Type B pancreatic cell (in vitro differentiated cells): Measurements from ENCODE around the gene OR51L1. TPM values are rescaled to one million over a fixed set of nuclear protein-coding genes. Genes with fewer than 3 reads are reported as not detected.

Experiments used
- DNase-seq: peaks from one replicate; pipeline ENCODE4 v3.0.0; 2021; ENCODE audit warnings: mixed read lengths; ENCODE audit not compliant: unreplicated experiment; ENCODE audit errors: extremely low spot score
- H3K27ac Mint-ChIP-seq: 2 replicates; pipeline ENCODE4 v1.8.0; 2021; ENCODE audit warnings: mild to moderate bottlenecking, mixed read lengths
- H3K27me3 Mint-ChIP-seq: 2 replicates; pipeline ENCODE4 v1.8.0; 2021; ENCODE audit warnings: mixed read lengths
- H3K36me3 Mint-ChIP-seq: 2 replicates; pipeline ENCODE4 v1.8.0; 2021; ENCODE audit warnings: mixed read lengths
- H3K4me1 Mint-ChIP-seq: one replicate; pipeline ENCODE4 v1.8.0; 2021; ENCODE audit warnings: mixed read lengths; ENCODE audit not compliant: unreplicated experiment
- H3K4me3 Mint-ChIP-seq: 2 replicates; pipeline ENCODE4 v1.8.0; 2021; ENCODE audit warnings: mild to moderate bottlenecking, mixed read lengths
- H3K9me3 Mint-ChIP-seq: 2 replicates; pipeline ENCODE4 v1.8.0; 2021; ENCODE audit warnings: mixed read lengths
- CTCF ChIP-seq: fragments of 200-600 bp; sonication (generic); conservative IDR thresholded peaks from 2 replicates; pipeline ENCODE4 v1.5.0; 2021; ENCODE audit warnings: antibody characterized with exemption, mild to moderate bottlenecking
- total RNA-seq: library from RNA; stranded (reverse); gene quantifications from 2 replicates; pipeline ENCODE4 v1.2.1, GENCODE V29; 2021; ENCODE audit warnings: low replicate concordance

OR51L1 gene
- total RNA-seq, 1 donor from 2014 or later = not detected

DNA sequence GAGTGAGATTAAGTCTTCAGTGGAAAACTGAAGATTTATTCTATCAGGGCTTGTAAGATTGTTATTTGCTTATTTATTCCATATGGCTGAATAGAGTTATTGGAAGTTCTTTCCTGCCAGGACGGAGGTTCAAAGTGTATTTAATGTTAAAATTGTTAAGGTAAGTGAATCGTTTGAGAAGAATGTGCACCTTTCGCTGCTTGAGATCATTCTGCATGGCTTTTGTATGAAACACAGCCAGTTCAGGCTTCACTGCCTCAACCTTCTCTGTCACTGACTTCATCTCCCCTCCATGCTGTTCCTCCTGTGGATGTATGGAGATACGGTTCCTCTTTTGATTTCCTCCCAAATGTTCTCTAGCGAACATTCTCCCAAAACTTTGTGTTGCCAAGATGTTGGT is 19.2 kb upstream of the OR51L1 start:
- no peaks in the 10 kb centered on the region for H3K9me3 Mint-ChIP-seq
- no peak overlapping the region for H3K27ac Mint-ChIP-seq
- TF ChIP-seq CTCF = no peak
- H3K36me3 Mint-ChIP-seq = no peaks in the 10 kb centered on the region
- no peak overlapping the region for H3K4me3 Mint-ChIP-seq
- no peak for DNase-seq
- H3K27me3 Mint-ChIP-seq = no peaks in the 10 kb centered on the region
- H3K4me1 Mint-ChIP-seq = no peaks in the 10 kb centered on the region

- no peak for TF ChIP-seq CTCF
- Mint-ChIP-seq H3K36me3 (no peaks in the 10 kb centered on the region), H3K4me1 (no peaks in the 10 kb centered on the region), H3K27me3 (no peaks in the 10 kb centered on the region), H3K9me3 (no peaks in the 10 kb centered on the region), H3K27ac (no peak overlapping the region), H3K4me3 (no peak overlapping the region)
- no peak for DNase-seq
These were observed 15.6 kb upstream of the OR51L1 start for GRCh38 chr11:4979036-4979435.

- no peak for DNase-seq
- H3K27ac Mint-ChIP-seq = no peak overlapping the region
- no peaks in the 10 kb centered on the region for H3K9me3 Mint-ChIP-seq
- no peaks in the 10 kb centered on the region for H3K4me1 Mint-ChIP-seq
- TF ChIP-seq CTCF = no peak
- H3K4me3 Mint-ChIP-seq = no peak overlapping the region
- no peaks in the 10 kb centered on the region for H3K27me3 Mint-ChIP-seq
- H3K36me3 Mint-ChIP-seq = no peaks in the 10 kb centered on the region
These were observed 12.0 kb upstream of the OR51L1 start for GRCh38 chr11:4982678-4983077.

DNA sequence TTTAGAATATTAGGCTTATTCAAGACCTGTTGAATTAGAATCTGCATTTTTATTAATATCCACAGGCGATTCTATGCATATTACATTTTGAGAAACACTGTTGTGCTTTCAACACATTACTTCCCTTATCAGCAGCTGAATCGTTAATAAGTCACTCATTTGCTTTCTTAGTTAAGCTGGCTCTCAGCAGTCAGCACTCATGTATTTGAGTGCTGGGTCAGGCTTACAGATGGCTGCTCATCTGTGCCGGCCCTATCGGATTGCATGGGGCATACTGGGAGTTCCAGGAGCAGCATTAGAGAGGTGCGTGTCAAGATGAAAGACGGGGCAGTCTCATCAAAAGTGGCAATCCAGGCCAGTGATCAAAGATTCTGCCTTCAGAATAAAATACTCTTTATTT is 10.8 kb upstream of the OR51L1 start:
- H3K27ac Mint-ChIP-seq = no peak overlapping the region
- no peak for TF ChIP-seq CTCF
- no peaks in the 10 kb centered on the region for H3K36me3 Mint-ChIP-seq
- H3K4me3 Mint-ChIP-seq = no peak overlapping the region
- no peaks in the 10 kb centered on the region for H3K27me3 Mint-ChIP-seq
- H3K9me3 Mint-ChIP-seq = no peaks in the 10 kb centered on the region
- H3K4me1 Mint-ChIP-seq = no peaks in the 10 kb centered on the region
- DNase-seq = no peak

- Mint-ChIP-seq H3K27ac (no peak overlapping the region), H3K27me3 (peaks cover 5% of the 10 kb centered on the region), H3K36me3 (no peaks in the 10 kb centered on the region), H3K4me1 (no peaks in the 10 kb centered on the region), H3K4me3 (no peak overlapping the region), H3K9me3 (no peaks in the 10 kb centered on the region)
- DNase-seq = no peak
- TF ChIP-seq CTCF = peak; percentile 22
These were observed 3.6 kb upstream of the OR51L1 start for GRCh38 chr11:4991060-4991459.
